ENCODE data around the gene CRTAC1.

CRTAC1 gene

DNA sequence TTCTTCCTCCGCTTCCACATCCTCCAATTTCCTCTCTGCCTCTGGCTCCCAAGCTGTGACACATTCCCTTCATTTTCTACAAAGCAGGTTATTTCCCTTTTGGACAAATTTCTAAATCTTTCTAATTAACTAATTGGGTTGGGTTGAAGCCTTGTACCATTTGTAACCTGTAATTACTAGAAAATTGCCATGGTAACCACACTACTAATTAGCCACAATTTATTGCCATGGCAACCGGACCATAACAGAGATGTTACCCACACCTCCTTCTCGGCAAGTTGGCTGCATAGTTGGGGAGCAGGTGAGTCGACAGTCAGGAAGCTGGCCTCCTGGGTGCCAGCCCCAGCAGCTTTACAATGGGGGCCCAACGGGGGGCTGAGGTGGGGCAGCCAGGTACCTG lies 119.2 kb downstream of the CRTAC1 start:
- Histone ChIP-seq H3K27ac (no peak overlapping the region), H3K27me3 (ENCODE audit: insufficient read depth, low read depth, severe bottlenecking) (no peaks in the 10 kb centered on the region), H3K36me3 (no peaks in the 10 kb centered on the region), H3K4me3 (ENCODE audit: low read depth, low read length) (no peak overlapping the region), H3K9me3 (ENCODE audit: severe bottlenecking) (no peaks in the 10 kb centered on the region)
- no peak for DNase-seq
- TF ChIP-seq, protein P1, sequence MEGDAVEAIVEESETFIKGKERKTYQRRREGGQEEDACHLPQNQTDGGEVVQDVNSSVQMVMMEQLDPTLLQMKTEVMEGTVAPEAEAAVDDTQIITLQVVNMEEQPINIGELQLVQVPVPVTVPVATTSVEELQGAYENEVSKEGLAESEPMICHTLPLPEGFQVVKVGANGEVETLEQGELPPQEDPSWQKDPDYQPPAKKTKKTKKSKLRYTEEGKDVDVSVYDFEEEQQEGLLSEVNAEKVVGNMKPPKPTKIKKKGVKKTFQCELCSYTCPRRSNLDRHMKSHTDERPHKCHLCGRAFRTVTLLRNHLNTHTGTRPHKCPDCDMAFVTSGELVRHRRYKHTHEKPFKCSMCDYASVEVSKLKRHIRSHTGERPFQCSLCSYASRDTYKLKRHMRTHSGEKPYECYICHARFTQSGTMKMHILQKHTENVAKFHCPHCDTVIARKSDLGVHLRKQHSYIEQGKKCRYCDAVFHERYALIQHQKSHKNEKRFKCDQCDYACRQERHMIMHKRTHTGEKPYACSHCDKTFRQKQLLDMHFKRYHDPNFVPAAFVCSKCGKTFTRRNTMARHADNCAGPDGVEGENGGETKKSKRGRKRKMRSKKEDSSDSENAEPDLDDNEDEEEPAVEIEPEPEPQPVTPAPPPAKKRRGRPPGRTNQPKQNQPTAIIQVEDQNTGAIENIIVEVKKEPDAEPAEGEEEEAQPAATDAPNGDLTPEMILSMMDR (IDR thresholded peaks at IDR 0.05; ENCODE audit: low read depth, low read length), result no peak

DNA sequence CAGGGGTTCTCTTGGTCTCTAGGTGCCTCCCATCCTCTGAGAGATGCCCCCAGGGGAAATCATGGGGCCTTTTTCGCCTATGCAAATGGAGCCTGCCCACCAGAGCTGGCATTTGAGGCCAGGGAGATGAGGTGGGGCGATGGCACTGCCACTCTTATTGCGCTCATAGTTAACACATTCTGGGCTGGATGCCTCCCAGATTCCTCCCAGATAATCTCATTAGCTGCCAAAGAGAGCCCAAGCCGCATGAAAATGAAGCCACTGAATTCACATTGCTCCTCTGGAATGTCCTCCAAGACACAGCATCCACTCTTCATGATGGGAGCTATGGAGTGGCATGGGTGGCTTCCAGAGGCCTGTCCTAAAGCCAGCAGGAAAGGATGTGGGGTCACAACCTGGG lies 119.8 kb downstream of the CRTAC1 start:
- no peak for DNase-seq
- Histone ChIP-seq H3K4me3 (ENCODE audit: low read depth, low read length) (no peak overlapping the region), H3K9me3 (ENCODE audit: severe bottlenecking) (no peaks in the 10 kb centered on the region), H3K27ac (no peak overlapping the region), H3K36me3 (no peaks in the 10 kb centered on the region), H3K27me3 (ENCODE audit: insufficient read depth, low read depth, severe bottlenecking) (no peaks in the 10 kb centered on the region)
- TF ChIP-seq, protein P1 (IDR thresholded peaks at IDR 0.05; ENCODE audit: low read depth, low read length), result no peak

DNA sequence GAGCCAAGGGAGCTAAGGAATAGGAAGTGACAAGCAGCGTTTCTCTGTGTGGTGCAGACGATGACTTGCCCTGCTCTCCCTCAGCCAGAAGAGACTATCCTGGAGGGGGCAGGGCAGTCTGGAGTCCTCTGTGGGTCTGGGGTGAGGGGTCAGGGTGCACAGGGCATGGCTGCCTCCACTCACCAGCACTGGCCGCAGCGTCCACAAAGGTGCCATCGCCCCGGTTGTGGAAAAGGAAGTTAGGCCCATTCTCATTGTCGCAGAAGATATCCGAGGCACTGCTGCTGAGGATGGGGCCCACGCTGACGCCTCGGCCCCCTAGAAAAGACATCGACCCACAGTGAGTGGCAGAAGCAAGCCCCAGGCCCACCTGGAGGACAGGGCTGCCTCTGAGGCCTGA lies 122.6 kb downstream of the CRTAC1 start:
- DNase-seq, result no peak
- Histone ChIP-seq H3K9me3 (ENCODE audit: severe bottlenecking) (no peaks in the 10 kb centered on the region), H3K36me3 (no peaks in the 10 kb centered on the region; the same call in 1 of the 2 replicates), H3K27ac (no peak overlapping the region), H3K27me3 (ENCODE audit: insufficient read depth, low read depth, severe bottlenecking) (no peaks in the 10 kb centered on the region), H3K4me3 (ENCODE audit: low read depth, low read length) (no peak overlapping the region)
- TF ChIP-seq, protein P1 (IDR thresholded peaks at IDR 0.05; ENCODE audit: low read depth, low read length), result no peak

DNA sequence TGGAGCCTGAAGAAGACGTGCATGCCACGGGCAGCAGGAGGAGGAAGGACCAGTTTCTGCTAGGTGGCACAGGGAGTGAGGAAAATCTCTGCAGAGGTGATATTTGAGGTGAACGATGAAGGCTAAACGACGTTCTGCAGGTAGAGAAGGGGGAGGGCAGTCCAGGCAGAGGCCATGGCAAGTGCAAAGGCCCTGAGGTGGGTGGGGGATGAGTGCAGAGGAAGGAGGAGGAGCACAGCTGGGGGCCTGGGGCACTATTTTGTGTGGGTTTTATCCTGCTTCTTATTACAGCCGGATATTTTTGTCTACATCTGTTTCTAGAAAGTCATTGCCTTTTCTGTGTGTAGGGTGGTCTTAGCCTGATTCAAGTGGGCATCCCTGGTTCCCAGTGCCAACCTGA lies 123.2 kb downstream of the CRTAC1 start:
- DNase-seq, result no peak
- Histone ChIP-seq H3K4me3 (ENCODE audit: low read depth, low read length) (no peak overlapping the region), H3K27me3 (ENCODE audit: insufficient read depth, low read depth, severe bottlenecking) (no peaks in the 10 kb centered on the region), H3K36me3 (no peaks in the 10 kb centered on the region; the same call in 1 of the 2 replicates), H3K9me3 (ENCODE audit: severe bottlenecking) (no peaks in the 10 kb centered on the region), H3K27ac (no peak overlapping the region)
- TF ChIP-seq, protein P1 (IDR thresholded peaks at IDR 0.05; ENCODE audit: low read depth, low read length), result no peak

DNA sequence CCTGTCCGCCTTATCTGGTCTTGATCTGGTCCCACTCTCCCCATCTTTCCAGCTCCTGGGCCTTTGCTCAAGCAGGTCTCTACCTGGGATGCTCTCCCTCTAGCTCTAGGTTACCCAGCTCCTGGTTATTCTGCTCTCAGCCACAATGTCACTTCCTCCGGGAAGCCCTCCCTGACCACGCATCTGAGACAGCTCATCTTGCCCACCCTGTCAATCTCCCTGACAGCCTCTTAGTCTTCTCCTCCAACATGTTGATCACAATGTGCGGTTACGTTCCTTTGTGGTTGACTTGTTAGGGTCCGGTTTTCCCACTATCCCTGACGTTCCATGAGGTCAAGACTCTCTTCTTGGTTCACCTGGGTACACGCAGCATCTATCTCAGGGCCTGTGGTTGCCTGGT lies 125.1 kb downstream of the CRTAC1 start:
- no peaks in the 10 kb centered on the region for H3K27me3 ChIP-seq (ENCODE audit: insufficient read depth, low read depth, severe bottlenecking)
- H3K36me3 ChIP-seq, result no peaks in the 10 kb centered on the region; the same call in 1 of the 2 replicates
- no peak for DNase-seq
- no peak overlapping the region for H3K4me3 ChIP-seq (ENCODE audit: low read depth, low read length)
- H3K27ac ChIP-seq, result no peak overlapping the region
- H3K9me3 ChIP-seq (ENCODE audit: severe bottlenecking), result no peaks in the 10 kb centered on the region
- TF ChIP-seq, protein P1 (IDR thresholded peaks at IDR 0.05; ENCODE audit: low read depth, low read length), result no peak

DNA sequence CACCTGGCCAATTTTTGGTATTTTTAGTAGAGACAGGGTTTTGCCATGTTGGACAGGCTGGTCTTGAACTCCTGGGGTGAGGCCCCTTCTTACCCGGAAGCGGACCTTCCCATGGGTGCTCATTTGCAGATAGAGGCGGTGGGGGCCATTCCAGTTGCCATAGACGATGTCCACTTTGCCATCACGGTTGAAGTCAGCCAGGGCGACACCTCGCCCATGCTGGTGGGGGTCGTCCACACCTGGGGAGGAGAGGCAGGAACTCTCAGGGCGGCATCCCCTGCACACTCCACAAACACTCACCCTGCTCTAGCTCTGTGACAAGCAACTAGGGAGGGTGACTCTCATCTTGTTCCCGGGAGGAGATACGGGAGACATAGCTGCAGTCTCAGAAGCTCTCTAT lies 125.8 kb downstream of the CRTAC1 start:
- TF ChIP-seq, protein P1 (IDR thresholded peaks at IDR 0.05; ENCODE audit: low read depth, low read length), result no peak

More for the DNA sequence above, 125.8 kb downstream of the CRTAC1 start:
- Histone ChIP-seq H3K9me3 (ENCODE audit: severe bottlenecking) (no peaks in the 10 kb centered on the region), H3K27me3 (ENCODE audit: insufficient read depth, low read depth, severe bottlenecking) (no peaks in the 10 kb centered on the region), H3K4me3 (ENCODE audit: low read depth, low read length) (no peak overlapping the region), H3K36me3 (no peaks in the 10 kb centered on the region; the same call in 1 of the 2 replicates), H3K27ac (no peak overlapping the region; the same call in 1 of the 2 replicates)
- DNase-seq, result no peak

All from WERI-Rb-1 (cell line).